HL-60/S4 treated with phorbol 12-myristate 13-acetate at 8.2 ng/mL for 4 days and 3 days (cell line): ENCODE measurements around the gene SLC22A23.
"Not testable (repeated sequence)": the region's sequence is repeated elsewhere in the genome, so short reads cannot be mapped to it uniquely, and the experiment has no call there.

Source experiments
- in situ Hi-C: fragments of 300-500 bp; cut with MboI; formaldehyde crosslinking; loops from 2 replicates; pipeline ENCODE4 v1.15.0; 2022; ENCODE audit warnings: low sequenced_read_pairs

The SLC22A23 gene

DNA sequence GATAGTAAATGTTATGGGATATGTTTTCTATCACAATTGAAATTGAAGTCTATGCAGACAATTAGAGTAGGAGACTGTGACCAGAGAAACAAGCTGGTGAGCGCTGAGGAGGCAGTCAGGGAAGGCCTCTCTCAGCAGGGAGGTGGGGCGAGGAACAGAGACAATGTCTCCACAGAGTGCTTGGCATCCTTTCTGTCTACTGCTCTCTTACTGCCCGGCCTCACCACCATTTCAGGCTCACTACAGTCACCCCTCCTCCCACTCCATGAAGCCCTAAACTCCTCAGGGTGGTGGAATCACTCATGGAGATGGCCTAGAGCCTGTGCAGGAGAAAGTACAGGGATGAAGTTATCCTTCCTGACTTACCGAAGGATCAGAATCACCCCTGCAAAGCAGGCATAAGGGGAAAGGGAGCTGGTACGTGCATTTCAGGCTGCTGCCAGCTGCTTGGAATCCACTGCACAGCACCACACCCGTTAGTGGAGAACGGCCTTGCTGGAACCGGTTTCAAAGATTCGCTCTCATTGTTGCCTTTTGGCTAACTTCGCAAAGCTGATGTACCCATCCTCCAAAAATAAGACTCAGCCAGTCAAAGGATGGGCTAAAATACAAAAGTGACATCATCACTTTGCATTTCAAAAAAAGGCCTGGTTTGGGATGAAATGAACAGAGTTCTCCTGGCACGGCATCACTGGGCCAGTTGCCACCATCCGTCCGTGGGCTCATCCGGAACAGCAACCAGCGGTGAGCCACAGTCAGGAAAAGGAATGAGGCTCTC lies 67.3 kb downstream of the SLC22A23 start:
- in situ Hi-C loops, result no loop called here

DNA sequence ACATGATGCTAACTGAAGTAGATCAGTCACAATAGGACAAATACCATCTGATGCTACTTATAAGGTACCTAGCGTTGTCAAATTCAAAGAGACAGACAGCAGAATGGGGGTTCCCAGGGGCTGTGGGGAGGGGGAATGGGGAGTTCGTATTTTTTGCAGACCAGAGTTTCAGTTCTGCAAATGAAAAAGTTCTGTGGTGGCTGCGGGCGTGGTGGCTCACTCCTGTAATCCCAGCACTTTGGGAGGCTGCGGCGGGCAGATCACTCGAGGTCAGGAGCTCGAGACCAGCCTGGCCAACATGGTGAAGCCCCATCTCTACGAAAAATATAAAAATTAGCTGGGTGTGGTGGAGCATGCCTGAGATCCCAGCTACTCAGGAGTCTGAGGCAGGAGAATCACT lies 68.1 kb downstream of the SLC22A23 start:
- in situ Hi-C loops, result no loop called here

GRCh38 chr6:3386374-3386857 lies 70.4 kb downstream of the SLC22A23 start:
- in situ Hi-C loops, result no loop called here

DNA sequence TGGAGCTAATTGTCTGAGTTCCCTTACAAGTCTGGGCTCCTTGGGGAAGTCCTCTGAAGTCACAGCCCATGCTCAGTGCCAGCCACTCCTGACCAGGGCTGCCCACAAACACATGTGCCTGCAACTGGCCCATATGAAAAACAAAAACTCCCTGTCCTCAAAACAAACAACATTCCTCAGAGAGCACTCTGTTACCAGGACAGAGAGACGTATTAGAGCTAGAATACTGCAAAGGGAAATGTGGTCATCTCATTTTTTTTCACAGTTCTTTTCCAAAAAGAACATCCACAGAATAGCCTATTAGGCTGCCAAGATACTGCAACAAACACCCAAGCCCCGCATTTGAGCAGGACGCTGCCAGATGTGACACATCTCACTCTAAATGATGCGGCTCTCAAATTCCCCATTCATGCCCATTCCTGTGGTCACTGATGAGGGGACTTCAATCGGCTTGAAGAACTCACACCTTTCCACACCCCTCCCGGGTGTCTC lies 71.1 kb downstream of the SLC22A23 start:
- in situ Hi-C loops, result no loop called here

- in situ Hi-C loops, result not testable (repeated sequence)
Measured at GRCh38 chr6:3385181-3385580, 71.7 kb downstream of the SLC22A23 start.

- in situ Hi-C loops, result no loop called here
Measured at GRCh38 chr6:3384241-3385143, 72.4 kb downstream of the SLC22A23 start.

GRCh38 chr6:3383525-3383924 lies 73.3 kb downstream of the SLC22A23 start:
- in situ Hi-C loops, result no loop called here

DNA sequence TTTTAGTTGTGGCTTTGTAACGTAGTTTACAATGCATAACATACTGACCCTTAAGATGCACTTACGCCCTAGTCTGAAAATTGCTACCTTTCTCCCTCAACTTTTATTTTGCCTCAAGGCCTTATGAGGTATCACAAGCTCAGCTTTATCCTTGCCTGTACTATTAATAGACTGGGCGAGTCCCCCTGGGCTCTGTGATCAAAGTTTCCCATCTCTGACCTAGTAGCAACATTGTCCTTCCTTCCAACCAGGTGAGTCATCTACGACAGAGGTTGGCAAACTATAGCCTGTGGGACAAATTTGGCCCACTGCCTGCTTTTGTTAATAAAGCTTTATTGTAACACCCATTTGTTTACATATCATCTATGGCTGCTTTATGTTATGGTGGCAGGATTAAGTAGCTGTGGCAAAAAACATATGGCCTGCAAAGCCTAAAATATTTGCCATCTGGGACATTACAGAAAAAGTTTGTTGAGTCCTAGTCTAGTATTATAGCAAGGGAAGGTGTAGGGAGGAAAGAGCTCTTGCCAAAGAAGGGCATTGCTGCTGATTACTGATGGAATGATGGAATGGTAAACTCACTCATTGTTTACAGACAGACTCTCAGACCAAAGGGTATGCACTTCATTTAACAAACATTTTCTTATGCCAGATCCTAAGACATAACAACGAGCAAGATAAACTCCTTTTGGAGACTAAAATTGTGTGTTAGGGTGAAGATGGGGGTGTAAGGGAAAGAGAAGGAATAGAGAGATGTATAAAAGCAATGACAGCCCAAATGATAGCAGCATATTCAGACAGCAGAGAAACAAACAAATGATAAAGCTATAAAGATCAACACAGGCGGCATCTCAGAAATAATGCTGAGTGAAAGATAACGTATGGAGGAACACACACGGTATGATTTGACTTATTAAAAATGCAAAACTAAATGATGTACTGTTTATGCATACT lies 74.2 kb downstream of the SLC22A23 start:
- in situ Hi-C loops, result no loop called here

- in situ Hi-C loops, result no loop called here
Measured at GRCh38 chr6:3381233-3381921, 75.5 kb downstream of the SLC22A23 start.

GRCh38 chr6:3380344-3381232 lies 76.3 kb downstream of the SLC22A23 start:
- in situ Hi-C loops, result no loop called here

DNA sequence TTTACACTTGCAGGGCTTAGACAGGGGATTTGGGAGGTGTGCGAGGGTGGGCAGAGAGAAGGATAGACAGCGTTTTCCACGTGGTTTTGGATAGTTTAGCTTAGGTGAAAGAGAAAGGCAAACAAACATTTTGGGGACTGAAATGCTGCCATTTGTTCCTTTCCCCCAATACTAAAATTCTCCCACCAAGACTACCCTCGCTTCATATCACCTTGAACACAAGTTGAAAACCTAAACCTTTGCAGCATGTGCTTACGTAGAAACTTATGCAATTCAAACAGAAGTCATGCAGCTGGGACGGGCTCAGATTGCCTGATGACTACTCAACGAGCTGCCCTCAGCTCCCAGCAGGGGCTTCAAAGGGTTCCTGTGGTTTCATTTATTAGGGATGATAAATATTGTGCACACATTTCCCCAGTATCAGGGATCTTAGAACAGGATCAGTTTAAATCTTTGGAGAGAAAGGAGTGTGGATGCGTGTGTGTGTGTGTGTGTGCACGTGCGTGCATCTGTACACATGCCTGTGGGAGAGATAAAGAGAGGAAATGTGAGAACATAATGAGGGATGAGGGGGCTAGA lies 77.3 kb downstream of the SLC22A23 start:
- in situ Hi-C loops, result no loop called here

DNA sequence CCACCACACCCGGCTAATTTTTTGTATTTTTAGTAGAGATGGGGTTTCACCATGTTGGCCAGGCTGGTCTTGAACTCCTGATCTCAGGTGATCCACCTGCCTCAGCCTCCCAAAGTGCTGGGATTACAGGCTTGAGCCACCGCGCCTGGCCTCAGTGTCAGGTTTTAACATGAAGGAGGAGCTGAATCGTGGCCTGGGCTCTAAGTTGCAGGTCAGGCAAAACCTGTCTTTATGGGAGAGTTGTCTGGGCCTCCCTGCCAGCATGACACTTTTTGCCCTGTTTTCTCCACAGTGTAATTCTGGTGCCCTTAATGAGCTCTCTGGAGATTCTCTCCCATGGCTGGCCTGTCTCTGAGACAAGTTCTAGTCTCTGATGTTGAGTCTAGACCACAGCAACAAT lies 78.0 kb downstream of the SLC22A23 start:
- in situ Hi-C loops, result not testable (repeated sequence)

- in situ Hi-C loops, result not testable (repeated sequence)
Measured at GRCh38 chr6:3378398-3378782, 78.5 kb downstream of the SLC22A23 start.

DNA sequence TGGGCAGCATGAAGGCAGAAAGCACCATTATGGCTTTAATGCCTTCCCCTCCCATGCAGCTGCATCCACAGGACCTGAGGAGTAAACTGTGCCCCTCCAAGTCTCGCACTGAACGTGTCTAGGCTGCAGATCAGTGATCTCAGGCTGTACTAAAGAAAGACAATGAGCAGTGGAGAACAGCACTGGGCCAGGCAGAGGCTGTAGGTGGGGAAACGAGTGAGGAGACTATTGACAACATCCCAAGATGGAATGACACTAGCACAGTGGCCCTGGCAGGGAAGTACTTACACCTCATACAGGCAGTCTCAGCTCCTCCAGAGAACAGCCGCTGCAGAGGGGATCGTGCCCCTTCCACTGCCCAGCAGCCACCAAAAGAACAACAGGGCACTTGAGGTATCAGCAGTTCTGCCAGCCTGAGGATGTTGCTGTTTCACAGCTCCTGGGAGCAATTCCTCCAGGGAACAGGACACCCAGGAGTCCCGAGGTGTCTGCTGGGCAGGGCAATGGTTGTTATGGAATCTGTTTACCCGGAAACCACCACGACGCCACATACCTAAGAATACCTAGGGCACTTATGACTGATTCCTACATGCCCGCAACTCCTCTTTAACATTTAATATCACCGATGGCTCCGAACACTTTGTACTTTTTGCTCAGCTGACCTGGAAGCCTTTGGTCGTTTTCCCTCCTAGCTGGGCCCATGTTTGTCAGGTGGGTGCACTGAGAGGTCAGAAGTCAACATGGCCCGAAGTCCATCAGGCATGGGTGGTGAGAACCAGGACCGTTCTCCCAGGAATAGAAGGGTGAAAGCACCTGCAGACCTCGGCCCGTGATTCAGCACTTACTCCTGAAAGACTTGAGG lies 79.1 kb downstream of the SLC22A23 start:
- in situ Hi-C loops, result no loop called here

GRCh38 chr6:3376893-3377535 lies 79.8 kb downstream of the SLC22A23 start:
- in situ Hi-C loops, result no loop called here

DNA sequence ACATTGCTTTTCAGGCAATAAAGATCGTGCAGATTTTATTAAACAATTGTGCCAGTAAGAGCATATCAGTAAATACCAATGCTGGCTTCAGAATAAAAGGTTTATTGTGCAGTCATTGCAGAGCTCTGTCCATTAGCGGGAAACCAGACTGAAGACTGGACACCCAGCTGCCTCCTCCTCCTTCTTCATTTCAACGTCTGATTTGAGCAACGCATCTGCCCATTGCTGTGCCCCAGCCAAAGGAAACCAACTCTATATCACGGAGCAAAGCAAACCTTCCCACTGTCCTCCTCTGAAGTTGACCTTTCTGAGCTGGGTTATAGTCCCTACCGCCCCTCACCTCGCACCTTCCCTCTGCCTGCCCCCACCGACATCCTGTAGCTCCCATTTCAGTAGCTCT lies 80.8 kb downstream of the SLC22A23 start:
- in situ Hi-C loops, result no loop called here

DNA sequence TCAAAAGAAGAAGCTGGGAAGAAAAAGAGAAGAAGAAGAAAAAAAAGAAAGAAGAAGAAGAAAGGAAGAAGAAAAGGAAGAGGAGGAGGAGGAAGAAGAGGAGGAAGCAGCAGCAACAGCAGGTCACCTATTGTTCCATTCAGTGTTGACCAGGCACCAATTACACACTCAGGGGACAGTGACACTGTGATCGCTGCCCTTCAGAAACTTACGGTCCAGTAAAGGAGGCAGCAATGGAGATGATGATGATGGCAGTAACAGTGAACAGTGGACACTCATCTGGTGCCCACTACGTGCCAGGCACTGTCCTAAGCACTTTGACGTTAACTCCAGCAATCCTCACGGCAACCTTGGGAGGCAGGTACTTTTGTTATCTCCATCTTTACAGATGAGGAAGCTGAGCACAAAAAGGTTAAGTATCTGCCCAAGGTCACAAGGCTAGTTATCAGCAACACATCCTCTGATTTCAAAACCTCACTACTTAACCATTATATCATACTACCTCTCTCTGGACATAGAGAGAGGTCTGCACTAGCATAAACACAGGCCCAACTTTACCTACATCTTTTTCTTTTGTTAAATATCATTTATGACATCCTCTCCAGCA lies 83.2 kb downstream of the SLC22A23 start:
- in situ Hi-C loops, result no loop called here
